ENCODE results near the gene VPS13A. TPM values are rescaled to one million over a fixed set of nuclear protein-coding genes. Genes with fewer than 3 reads are reported as not detected.
"Not testable (repeated sequence)": the region's sequence is repeated elsewhere in the genome, so short reads cannot be mapped to it uniquely, and the experiment has no call there.

VPS13A gene
- total and polyA plus RNA-seq, 4 donors: 2.4 to 45.1 (median 22.6) TPM

GRCh38 chr9:77403239-77403638, 225.9 kb downstream of the VPS13A start:
- 94% methylated on average over 4 of the region's 4 CpGs for WGBS
- Histone ChIP-seq H3K9ac (ENCODE audit: low read depth in 1 of 2, low read length in 2 of 2) (no peak overlapping the region), H3K27me3 (ENCODE audit: control insufficient read depth in 4 of 4, insufficient read depth in 4 of 4, low read length in 3 of 4) (no peaks in the 10 kb centered on the region), H3K9me3 (ENCODE audit: control insufficient read depth in 4 of 4, low read length in 3 of 4) (no peaks in the 10 kb centered on the region), H3K4me1 (ENCODE audit: control insufficient read depth in 4 of 4, insufficient read depth in 4 of 4, low read length in 3 of 4) (no peaks in the 10 kb centered on the region), H3K36me3 (ENCODE audit: control insufficient read depth in 4 of 4, insufficient read depth in 3 of 4, low read depth in 1 of 4, low read length in 3 of 4) (peaks cover 2 to 13% (median 3%) of the 10 kb centered on the region in 4 donors), H3K27ac (ENCODE audit: low read depth in 1 of 2, low read length in 2 of 2) (no peak overlapping the region), H3K4me3 (ENCODE audit: low read depth in 1 of 3, low read length in 3 of 3) (no peak overlapping the region)
- TF ChIP-seq HNF4A (conservative IDR thresholded peaks at IDR 0.05): no peak
- DNase-seq (ENCODE audit: low spot score): no peak

GRCh38 chr9:77408521-77408920, 231.2 kb downstream of the VPS13A start:
- not testable (repeated sequence) for H3K27me3 ChIP-seq (ENCODE audit: control insufficient read depth in 4 of 4, insufficient read depth in 4 of 4, low read length in 3 of 4); H3K9me3 ChIP-seq (ENCODE audit: control insufficient read depth in 4 of 4, low read length in 3 of 4); H3K4me3 ChIP-seq (ENCODE audit: low read depth in 1 of 3, low read length in 3 of 3); H3K27ac ChIP-seq (ENCODE audit: low read depth in 1 of 2, low read length in 2 of 2); H3K9ac ChIP-seq (ENCODE audit: low read depth in 1 of 2, low read length in 2 of 2); DNase-seq (ENCODE audit: low spot score); H3K4me1 ChIP-seq (ENCODE audit: control insufficient read depth in 4 of 4, insufficient read depth in 4 of 4, low read length in 3 of 4)
- WGBS: 91% methylated on average over 9 of the region's 9 CpGs
- peaks cover 2 to 15% (median 3%) of the 10 kb centered on the region in 4 donors for H3K36me3 ChIP-seq (ENCODE audit: control insufficient read depth in 4 of 4, insufficient read depth in 3 of 4, low read depth in 1 of 4, low read length in 3 of 4)

GRCh38 chr9:77417566-77417965, 240.2 kb downstream of the VPS13A start:
- H3K9me3 ChIP-seq (ENCODE audit: control insufficient read depth in 4 of 4, low read length in 3 of 4): no peaks in the 10 kb centered on the region
- WGBS: 83% methylated on average over 5 of the region's 5 CpGs
- H3K27ac ChIP-seq (ENCODE audit: low read depth in 1 of 2, low read length in 2 of 2): no peak overlapping the region
- H3K36me3 ChIP-seq (ENCODE audit: control insufficient read depth in 4 of 4, insufficient read depth in 3 of 4, low read depth in 1 of 4, low read length in 3 of 4): peaks cover 0 to under 1% (median 0%) of the 10 kb centered on the region in 4 donors
- DNase-seq (ENCODE audit: low spot score): no peak
- H3K9ac ChIP-seq (ENCODE audit: low read depth in 1 of 2, low read length in 2 of 2): no peak overlapping the region
- H3K4me3 ChIP-seq (ENCODE audit: low read depth in 1 of 3, low read length in 3 of 3): no peak overlapping the region
- H3K4me1 ChIP-seq (ENCODE audit: control insufficient read depth in 4 of 4, insufficient read depth in 4 of 4, low read length in 3 of 4): no peaks in the 10 kb centered on the region
- H3K27me3 ChIP-seq (ENCODE audit: control insufficient read depth in 4 of 4, insufficient read depth in 4 of 4, low read length in 3 of 4): no peaks in the 10 kb centered on the region
- TF ChIP-seq RAD21 (IDR thresholded peaks at IDR 0.05) (no peak), ATF3 (IDR thresholded peaks at IDR 0.05) (no peak), MAX (IDR thresholded peaks at IDR 0.05) (no peak), REST (IDR thresholded peaks at IDR 0.05) (no peak), TAF1 (conservative IDR thresholded peaks at IDR 0.05) (no peak), ZBTB33 (IDR thresholded peaks at IDR 0.05) (no peak), YY1 (IDR thresholded peaks at IDR 0.05) (no peak), GABPA (IDR thresholded peaks at IDR 0.05 in 1 of 2, conservative IDR thresholded peaks at IDR 0.05 in 1 of 2) (no peak), CTCF (IDR thresholded peaks at IDR 0.05; ENCODE audit: low read depth, low read length, missing input control) (no peak), RXRA (IDR thresholded peaks at IDR 0.05) (no peak), FOXA1 (IDR thresholded peaks at IDR 0.05) (no peak), FOXA2 (IDR thresholded peaks at IDR 0.05) (no peak), HNF4A (conservative IDR thresholded peaks at IDR 0.05) (no peak), HNF4G (IDR thresholded peaks at IDR 0.05) (no peak), JUND (IDR thresholded peaks at IDR 0.05) (no peak), SP1 (IDR thresholded peaks at IDR 0.05) (no peak), EGR1 (IDR thresholded peaks at IDR 0.05; ENCODE audit: low read depth in 2 of 2) (no peak), NR2F2 (IDR thresholded peaks at IDR 0.05) (no peak)

All from liver (tissue), 9 donors.